K562 (cell line): Measurements from ENCODE around the gene CHN1. TPM values are rescaled to one million over a fixed set of nuclear protein-coding genes. Genes with fewer than 3 reads are reported as not detected.

ENCODE experiments used
- ATAC-seq: fragments of 200-7000 bp; cut with Tn5 transposase; 3 replicates; pipeline ENCODE4 v1.9.1; 2020; ENCODE audit warnings: moderate library complexity
- BruUV-seq: library from RNA; stranded (reverse); fragments of 400-500 nt; replicated peaks from 2 replicates; lab custom pipeline; 2021; lab: Mats Ljungman, UMichigan
- CTCF ChIA-PET: fragments of 300-600 bp; formaldehyde crosslinking; extraction: SDS; loops from one replicate; lab custom pipeline; 2021; ENCODE audit warnings: low intra/inter-chr PET ratio; lab: Yijun Ruan, JAX
- POLR2A ChIA-PET: fragments of 300-600, 350-650 bp; sonication (Branson Sonifier 250); formaldehyde crosslinking; extraction: SDS; loops from one replicate; lab custom pipeline; 2021; ENCODE audit warnings: antibody characterized with exemption, inconsistent platforms; lab: Yijun Ruan, JAX
- DNase-seq, 4 experiments: peaks; one replicate each; pipeline versions ENCODE4 v3.0.0 to v3.0.0-alpha.2; 2011 to 2018; ENCODE audit warnings: low spot score in 3 of 4, mixed read lengths in 3 of 4; ENCODE audit errors: extremely low read depth in 1 of 4
- FAIRE-seq: peaks from 2 replicates; lab custom pipeline; 2011; peaks lifted over from hg19 to GRCh38; lab: Jason Lieb, UNC
- H2AFZ ChIP-seq: 2 replicates; pipeline ENCODE4 v1.6.0; 2011; ENCODE audit warnings: low read depth, low read length, control low read depth, inconsistent platforms
- H3K27ac ChIP-seq: fragments of 200-600 bp; 3 replicates; pipeline ENCODE4 v1.8.0; 2011; ENCODE audit warnings: low read depth, mild to moderate bottlenecking, control low read depth, inconsistent platforms, low read length, moderate library complexity, mixed read lengths; ENCODE audit errors: extremely low read depth
- H3K27me3 ChIP-seq, 2 experiments: fragments of 300-600 bp in 1 of 2; 2 replicates in 1 of 2; 3 replicates in 1 of 2; pipeline versions ENCODE4 v1.6.0 to v1.8.0; 2011; ENCODE audit warnings: inconsistent platforms in 2 of 2, low read length in 2 of 2, mild to moderate bottlenecking in 1 of 2, mixed read lengths in 1 of 2, moderate library complexity in 1 of 2; ENCODE audit not compliant: control insufficient read depth in 2 of 2, insufficient read depth in 2 of 2
- H3K36me3 ChIP-seq: fragments of 300-600 bp; 3 replicates; pipeline ENCODE4 v1.8.0; 2011; ENCODE audit warnings: mild to moderate bottlenecking, low read length, inconsistent platforms; ENCODE audit not compliant: control insufficient read depth, insufficient read depth
- H3K4me1 ChIP-seq, 2 experiments: fragments of 200-600 bp in 1 of 2; replicated peaks in 1 of 2; 2 replicates in 1 of 2; 3 replicates in 1 of 2; pipeline versions ENCODE4 v1.5.1 to v1.8.0; 2011; ENCODE audit warnings: inconsistent platforms in 2 of 2, low read length in 2 of 2, mild to moderate bottlenecking in 1 of 2, mixed read lengths in 1 of 2, moderate library complexity in 1 of 2; ENCODE audit not compliant: control insufficient read depth in 2 of 2, insufficient read depth in 2 of 2
- H3K4me2 ChIP-seq: 2 replicates; pipeline ENCODE4 v1.6.1; 2011; ENCODE audit warnings: low read length, control low read depth, inconsistent platforms, mixed read lengths; ENCODE audit not compliant: insufficient read depth
- H3K4me3 ChIP-seq: fragments of 200-600 bp; sonication (generic), shearing (Covaris generic); 2 replicates; pipeline ENCODE4 v1.5.1; 2016; ENCODE audit warnings: control low read depth, inconsistent platforms
- H3K79me2 ChIP-seq: fragments of 200-600 bp; 3 replicates; pipeline ENCODE4 v1.8.0; 2011; ENCODE audit warnings: low read length, inconsistent platforms; ENCODE audit not compliant: control insufficient read depth, insufficient read depth
- H3K9ac ChIP-seq, 2 experiments: 2 replicates each; pipeline versions ENCODE4 v1.6.0 to v1.6.1; 2011; ENCODE audit warnings: low read depth in 2 of 2, low read length in 2 of 2, control low read depth in 1 of 2, inconsistent platforms in 1 of 2, mild to moderate bottlenecking in 1 of 2, mixed read lengths in 1 of 2; ENCODE audit not compliant: insufficient read depth in 1 of 2
- H3K9me1 ChIP-seq: one replicate; pipeline ENCODE4 v1.6.0; 2011; ENCODE audit warnings: inconsistent platforms, mild to moderate bottlenecking, low read length, moderate library complexity; ENCODE audit not compliant: control insufficient read depth, insufficient read depth
- H3K9me3 ChIP-seq: replicated peaks from 2 replicates; pipeline ENCODE4 v1.5.1; 2011; ENCODE audit warnings: low read depth, low read length, inconsistent platforms; ENCODE audit not compliant: control insufficient read depth, insufficient read depth
- H4K20me1 ChIP-seq: replicated peaks from 2 replicates; pipeline ENCODE4 v1.6.1; 2011; ENCODE audit warnings: low read length, inconsistent platforms, mixed read lengths; ENCODE audit not compliant: control insufficient read depth, insufficient read depth
- ARID4B ChIP-seq: sonication (generic); formaldehyde crosslinking; IDR thresholded peaks from 2 replicates; pipeline ENCODE4 v1.8.0; 2022; ENCODE audit warnings: mild to moderate bottlenecking, missing genetic modification reagents
- CBX3 ChIP-seq, 2 experiments: IDR thresholded peaks; 1 replicate in 1 of 2; 2 replicates in 1 of 2; pipeline ENCODE4 v1.6.1; 2012; ENCODE audit warnings: inconsistent platforms in 2 of 2, low read length in 2 of 2, borderline replicate concordance in 1 of 2, control low read depth in 1 of 2
- CHD2 ChIP-seq: IDR thresholded peaks from 2 replicates; pipeline ENCODE4 v1.6.1; 2011; ENCODE audit warnings: low read depth, low read length
- JUNB ChIP-seq: fragments of 450-650 bp; formaldehyde crosslinking; conservative IDR thresholded peaks from 2 replicates; pipeline ENCODE4 v1.4.0; 2020; ENCODE audit warnings: mild to moderate bottlenecking
- NR1H2 ChIP-seq: sonication (generic); formaldehyde crosslinking; IDR thresholded peaks from 2 replicates; pipeline ENCODE4 v1.4.0; 2020; ENCODE audit warnings: mild to moderate bottlenecking, missing genetic modification reagents
- PCBP2 ChIP-seq: fragments of 200-400 bp; formaldehyde crosslinking; IDR thresholded peaks from 2 replicates; pipeline ENCODE4 v1.6.1; 2018; ENCODE audit warnings: low read length, low read depth, mild to moderate bottlenecking, moderate library complexity; ENCODE audit not compliant: poor library complexity, severe bottlenecking
- PRPF4 ChIP-seq: fragments of 200-400 bp; formaldehyde crosslinking; IDR thresholded peaks from one replicate; pipeline ENCODE4 v1.6.1; 2017; ENCODE audit warnings: low read length, low read depth, mild to moderate bottlenecking; ENCODE audit not compliant: insufficient read depth, poor library complexity, severe bottlenecking
- SREBF2 ChIP-seq: sonication (generic); formaldehyde crosslinking; IDR thresholded peaks from 2 replicates; pipeline ENCODE4 v1.4.0; 2020; ENCODE audit warnings: mild to moderate bottlenecking, missing genetic modification reagents
- TAF15 ChIP-seq: fragments of 200-400 bp; formaldehyde crosslinking; IDR thresholded peaks from 2 replicates; pipeline ENCODE4 v1.6.1; 2017; ENCODE audit warnings: mild to moderate bottlenecking, low read depth, low read length, moderate library complexity
- ZFP30 ChIP-seq: fragments of 250-450 bp; sonication (Bioruptor Pico); IDR thresholded peaks from 2 replicates; pipeline ENCODE4 v1.8.0; 2022; ENCODE audit warnings: moderate library complexity, mild to moderate bottlenecking, inconsistent platforms, borderline replicate concordance
- ZFX ChIP-seq: sonication (generic); formaldehyde crosslinking; IDR thresholded peaks from 2 replicates; pipeline ENCODE4 v1.8.0; 2022; ENCODE audit warnings: mild to moderate bottlenecking, missing genetic modification reagents, moderate library complexity
- ZNF134 ChIP-seq: fragments of 250-450 bp; sonication (Bioruptor Pico); conservative IDR thresholded peaks from 2 replicates; pipeline ENCODE4 v1.4.0; 2020
- ZNF24 ChIP-seq: fragments of 450-650 bp; IDR thresholded peaks from 2 replicates; pipeline ENCODE4 v1.6.1; 2016
- ZNF408 ChIP-seq: fragments of 250-450 bp; sonication (Bioruptor Pico); IDR thresholded peaks from 2 replicates; pipeline ENCODE4 v1.4.0; 2020; ENCODE audit warnings: low read depth, mild to moderate bottlenecking, moderate library complexity
- WGBS: fragments of 100-300 bp; shearing (Covaris generic); methylation state at CpG from one replicate; pipeline ENCODE4 v1.1.6; 2016; ENCODE audit warnings: low coverage, mixed read lengths; ENCODE audit not compliant: insufficient coverage; ENCODE audit errors: missing lambda C conversion rate; 5-methylcytosine and 5-hydroxymethylcytosine counted together
- in situ Hi-C: fragments of 300-500 bp; cut with MboI; formaldehyde crosslinking; loops from 4 replicates; pipeline ENCODE4 v1.15.0; 2018; ENCODE audit warnings: inconsistent platforms, mixed read lengths
- intact Hi-C: fragments of 100-400 bp; cut with micrococcal nuclease; formaldehyde crosslinking; loops from 2 replicates; pipeline ENCODE4 v1.14.2; 2022
- polyA plus RNA-seq, 8 experiments: library from polyadenylated mRNA; depleted of rRNA in 4 of 8; stranded (reverse) in 5 of 8; unstranded in 3 of 8; fragments of >200 nt; fragmentation: Nextera tagmentation in 2 of 8; fragmentation: Illumina TruSeq in 1 of 8; extraction: Ambion mirVana in 2 of 8; extraction: Trizol in 1 of 8; gene quantifications; 2 replicates each; pipeline versions ENCODE4 v1.2.1 to v1.2.3, GENCODE V29; 2011 to 2014; ENCODE audit warnings: inconsistent platforms in 1 of 8, missing spikeins in 1 of 8
- total RNA-seq, 7 experiments: library from RNA; depleted of rRNA in 6 of 7; stranded (reverse); fragments of >200 nt in 6 of 7; fragmentation: Illumina TruSeq in 2 of 7; extraction: Trizol in 2 of 7; gene quantifications; 2 replicates each; pipeline versions ENCODE4 v1.2.1 to v1.2.3, GENCODE V29; 2011 to 2021; ENCODE audit warnings: low replicate concordance in 1 of 7

Gene CHN1
- total and polyA plus RNA-seq, 9 of the 15 experiments (the other 6 are each of a cell fraction or from before 2014, with no cell fraction given): 0.17 to 2.0 (median 0.87) TPM

GRCh38 chr2:174841350-174841749, 163.8 kb downstream of the CHN1 start:
- no TSS peak for BruUV-seq
- ATAC-seq (no peak), FAIRE-seq (no peak), DNase-seq (no peak)
- H3K9me1 ChIP-seq: no peaks in the 10 kb centered on the region
- H3K27ac ChIP-seq: no peak overlapping the region
- H3K4me3 ChIP-seq: no peak overlapping the region
- 0% methylated on average over 2 of the region's 2 CpGs for WGBS
- POLR2A ChIA-PET: no interaction called here
- no peak overlapping the region for H3K4me2 ChIP-seq
- peaks cover 0 to 3% of the 10 kb centered on the region in 2 experiments; a peak in 4 of 5 replicates for H3K27me3 ChIP-seq
- no peak for TF ChIP-seq ZNF134 (CRISPR knock-in tag)
- TF ChIP-seq JUNB (CRISPR knock-in tag): no peak
- no peak for TF ChIP-seq ZNF408 (CRISPR knock-in tag)
- TF ChIP-seq NR1H2 (CRISPR knock-in tag): no peak
- no peak for TF ChIP-seq TAF15
- TF ChIP-seq ARID4B (CRISPR knock-in tag): no peak
- TF ChIP-seq PCBP2: no peak
- no peak for TF ChIP-seq CBX3 (IDR thresholded peaks at IDR 0.05; ENCODE audit: borderline replicate concordance in 1 of 2, low read length in 2 of 2)
- no peak for TF ChIP-seq ZFX (CRISPR knock-in tag)
- TF ChIP-seq ZFP30 (CRISPR knock-in tag): no peak
- no peak for TF ChIP-seq ZNF24
- TF ChIP-seq PRPF4: no peak
- no peak for TF ChIP-seq CHD2
- no peak for TF ChIP-seq SREBF2 (CRISPR knock-in tag)
- TF ChIP-seq, all 486 proteins: peak for 0
- no peaks in the 10 kb centered on the region for H3K79me2 ChIP-seq
- H4K20me1 ChIP-seq: no peaks in the 10 kb centered on the region
- H3K9me3 ChIP-seq: no peaks in the 10 kb centered on the region
- in situ Hi-C loops: no loop called here
- H3K9ac ChIP-seq: no peak overlapping the region
- H2AFZ ChIP-seq: no peak overlapping the region
- intact Hi-C loops: no loop called here
- CTCF ChIA-PET: no interaction called here
- no peaks in the 10 kb centered on the region for H3K4me1 ChIP-seq
- no peaks in the 10 kb centered on the region for H3K36me3 ChIP-seq
